ENCODE data around the gene IKZF2.
"Not testable (repeated sequence)": the region's sequence is repeated elsewhere in the genome, so short reads cannot be mapped to it uniquely, and the experiment has no call there.

IKZF2 gene

GRCh38 chr2:213032607-213033006 is 118.8 kb downstream of the IKZF2 start:
- no peak for DNase-seq

DNA sequence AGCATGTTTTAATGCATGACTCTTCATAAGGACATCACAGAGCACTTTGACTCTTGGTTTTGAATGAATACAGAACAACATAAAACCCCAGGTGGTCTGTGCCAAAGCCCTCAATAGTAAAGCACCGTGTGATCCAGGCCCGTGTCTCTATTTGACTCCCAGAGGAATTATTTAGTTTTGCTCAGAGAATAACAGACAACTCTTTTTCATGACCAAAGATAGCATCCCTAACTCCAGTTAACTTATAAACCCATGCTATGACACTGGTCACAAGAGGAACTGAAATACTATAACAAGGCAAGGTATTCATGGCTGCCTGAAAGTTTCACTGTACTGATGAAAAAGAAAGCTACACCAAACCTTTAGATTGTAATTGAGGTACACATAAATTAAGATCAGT is 128.4 kb downstream of the IKZF2 start:
- no peak for DNase-seq

DNA sequence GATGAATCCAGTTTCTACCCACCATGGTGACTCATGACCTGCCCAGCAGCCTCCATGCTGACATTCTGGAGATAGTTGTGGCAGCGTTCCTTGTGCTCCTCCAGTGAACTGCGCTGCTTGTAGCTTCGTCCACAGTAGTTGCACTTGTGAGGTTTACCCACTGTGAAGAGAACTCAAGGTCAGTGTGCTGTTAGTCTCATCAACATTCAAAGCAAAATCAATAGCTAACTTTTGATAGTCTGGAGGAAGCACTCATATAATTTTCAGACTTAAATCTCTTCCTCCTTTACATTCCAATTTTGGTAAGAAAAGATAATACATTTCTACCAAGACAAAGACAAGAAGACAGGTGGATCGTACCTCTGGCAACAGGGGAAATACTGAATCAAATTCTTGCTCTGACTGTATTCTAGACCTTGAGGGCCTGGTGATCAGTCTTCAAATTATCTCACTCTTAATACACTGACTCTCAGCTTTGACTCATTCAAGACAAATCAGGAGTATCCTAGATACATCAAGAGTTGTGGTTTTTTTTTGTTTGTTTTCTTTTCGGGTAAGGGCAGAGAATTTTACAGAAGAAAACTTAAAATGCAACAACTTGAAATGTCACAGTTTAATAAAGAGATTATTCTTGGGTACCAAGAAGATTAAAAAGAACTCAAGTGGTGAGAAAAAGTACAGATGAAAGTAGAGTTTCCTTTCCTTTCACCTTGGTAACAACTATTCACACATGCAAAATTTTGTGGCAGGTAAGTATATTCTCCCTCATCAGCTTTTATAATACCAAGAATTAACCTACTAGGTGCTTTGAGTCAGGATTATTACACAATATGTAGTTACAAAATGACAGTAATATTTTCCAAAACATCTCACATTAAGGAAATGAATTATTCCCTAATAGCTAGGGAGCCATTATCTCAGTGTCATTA is 129.2 kb downstream of the IKZF2 start:
- DNase-seq, result no peak

GRCh38 chr2:213020913-213021312 is 130.5 kb downstream of the IKZF2 start:
- DNase-seq, result not testable (repeated sequence)

DNA sequence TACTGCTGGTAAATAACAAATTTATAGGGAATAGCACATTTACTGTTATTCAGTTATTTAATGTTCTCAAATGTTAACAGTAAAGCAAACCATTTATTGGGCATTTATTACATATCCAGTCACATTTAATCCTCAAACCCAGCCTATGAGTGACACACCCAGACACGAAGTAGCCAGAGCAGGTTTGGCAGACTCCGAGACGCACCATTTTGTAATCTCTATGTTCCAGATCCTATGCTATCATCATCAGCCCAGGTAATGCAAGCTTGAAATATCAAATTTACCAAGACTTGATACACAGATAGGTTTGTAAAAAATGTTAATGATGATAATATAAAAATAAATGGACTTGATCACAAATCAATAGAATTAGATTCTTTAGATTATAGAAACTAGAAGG is 131.1 kb downstream of the IKZF2 start:
- DNase-seq, result no peak

DNA sequence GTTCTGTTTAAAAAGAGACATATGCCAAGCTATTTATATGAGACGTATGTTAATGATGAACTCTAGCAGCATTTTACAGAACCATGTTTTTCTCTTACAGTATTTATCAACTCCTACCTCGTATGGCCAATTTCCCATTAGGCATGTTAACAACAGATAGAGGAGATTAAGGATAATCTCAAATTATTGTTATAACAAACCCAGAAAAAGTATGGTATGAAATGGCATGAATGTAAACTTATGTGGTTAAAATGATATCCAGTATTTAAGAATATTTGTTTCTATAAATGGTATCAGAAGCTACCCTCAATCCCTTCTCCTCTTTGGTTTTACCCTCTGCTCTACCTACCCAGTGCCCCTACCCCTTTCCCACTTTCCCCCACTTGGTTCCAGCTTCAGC is 132.0 kb downstream of the IKZF2 start:
- no peak for DNase-seq

GRCh38 chr2:213018340-213018901 is 133.0 kb downstream of the IKZF2 start:
- DNase-seq, result no peak

DNA sequence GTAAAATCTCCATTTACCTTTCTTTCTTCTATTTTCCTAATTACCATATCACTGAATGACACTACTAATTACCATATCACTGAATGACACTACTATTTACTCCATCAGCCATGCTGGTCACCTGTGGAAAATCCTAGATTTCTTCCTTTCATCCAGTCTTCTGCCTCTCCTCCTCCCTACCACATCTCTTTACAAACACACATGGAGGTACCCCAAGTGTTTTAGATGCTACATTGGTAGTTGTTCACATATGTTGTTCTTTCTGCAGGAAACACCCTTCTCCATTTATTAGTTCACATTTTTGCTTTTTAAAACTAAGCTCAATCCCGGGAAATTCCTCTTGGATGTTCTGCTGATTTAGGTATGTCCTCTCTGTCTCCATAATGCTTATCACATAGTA is 134.0 kb downstream of the IKZF2 start:
- no peak for DNase-seq

DNA sequence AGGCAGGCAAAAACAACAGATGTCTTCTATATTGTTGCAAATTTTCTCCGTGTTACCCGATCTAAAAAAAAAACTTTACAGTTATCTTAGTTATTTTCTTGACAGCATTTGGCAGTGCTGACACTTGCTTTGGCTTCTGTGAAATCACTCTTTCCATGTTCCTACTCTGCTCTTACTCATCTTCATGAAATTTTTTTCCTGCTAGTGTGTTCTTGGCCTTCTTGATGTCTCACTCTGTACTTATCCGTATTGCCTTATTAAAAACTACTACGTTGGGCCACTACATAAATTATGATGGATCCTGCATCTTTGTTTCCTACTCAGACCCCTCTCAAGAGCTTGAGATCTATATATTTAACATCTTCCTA is 134.4 kb downstream of the IKZF2 start:
- DNase-seq, result no peak

GRCh38 chr2:213016166-213016983 is 135.0 kb downstream of the IKZF2 start:
- no peak for DNase-seq

DNA sequence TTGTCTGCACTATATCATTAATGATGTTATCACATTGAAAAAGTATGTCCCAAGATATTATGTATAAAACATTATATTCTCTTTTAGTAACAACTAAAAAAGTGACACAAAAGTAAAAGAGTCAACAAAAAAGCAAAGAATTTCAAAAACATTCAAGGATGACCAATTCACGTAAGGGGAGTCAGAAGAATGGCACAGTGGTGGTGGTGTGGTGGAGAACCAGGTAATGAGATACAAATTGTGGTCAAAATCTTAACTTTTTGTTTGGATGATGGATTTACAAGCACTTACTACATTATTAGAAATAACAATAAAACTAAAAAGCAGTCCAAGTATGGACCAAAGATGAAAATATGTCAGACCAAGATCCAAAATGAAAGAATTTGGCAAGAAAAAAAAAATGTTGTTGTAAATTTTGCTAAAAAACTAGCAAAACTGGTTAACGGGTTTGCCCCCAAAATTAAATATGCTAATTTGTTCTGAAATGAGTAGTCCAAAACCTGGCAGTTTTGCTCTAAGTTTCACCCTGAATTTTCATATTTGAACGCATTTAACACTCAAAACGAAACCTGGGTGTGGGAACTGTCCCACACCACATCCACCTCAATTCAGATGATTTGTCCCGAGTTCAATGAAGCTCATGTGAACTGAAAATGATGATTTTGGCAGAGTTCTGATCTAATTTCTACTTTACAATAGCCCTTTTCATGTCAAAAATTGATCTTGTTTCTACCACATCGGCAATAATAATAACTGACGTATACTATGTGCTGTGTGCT is 135.8 kb downstream of the IKZF2 start:
- no peak for DNase-seq

DNA sequence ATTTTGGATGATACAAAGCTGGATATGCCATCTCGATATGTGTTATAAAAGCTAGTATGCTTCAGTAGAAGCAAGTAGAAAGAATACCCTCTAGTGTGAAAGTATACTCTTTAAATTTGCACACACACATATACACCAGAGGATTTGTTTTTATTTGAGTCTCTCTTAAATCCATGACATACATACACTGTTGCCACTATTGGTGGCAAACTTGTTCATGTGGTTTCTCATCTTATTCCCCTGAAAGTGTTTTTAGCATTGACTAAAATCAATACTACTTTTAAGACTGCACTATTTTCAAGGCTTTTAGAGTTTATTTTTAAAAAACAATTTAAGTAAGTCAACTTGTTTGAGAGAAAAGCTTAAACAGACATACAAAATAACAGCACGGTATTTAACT is 137.4 kb downstream of the IKZF2 start:
- no peak for DNase-seq

GRCh38 chr2:213011505-213011904 is 139.9 kb downstream of the IKZF2 start:
- no peak for DNase-seq

GRCh38 chr2:213010106-213010779 is 141.2 kb downstream of the IKZF2 start:
- no peak for DNase-seq

- DNase-seq, result no peak
These were observed 144.0 kb downstream of the IKZF2 start for GRCh38 chr2:213007290-213007838.

GRCh38 chr2:213004197-213004821 is 147.1 kb downstream of the IKZF2 start:
- DNase-seq, result no peak

GRCh38 chr2:213002383-213002782 is 149.0 kb downstream of the IKZF2 start:
- DNase-seq, result no peak

GRCh38 chr2:213001297-213001910 is 150.0 kb downstream of the IKZF2 start:
- no peak for DNase-seq

- DNase-seq, result no peak
These were observed 152.6 kb downstream of the IKZF2 start for GRCh38 chr2:212998626-212999359.

- no peak for DNase-seq
These were observed 153.8 kb downstream of the IKZF2 start for GRCh38 chr2:212997526-212998020.
